ENCODE results near the gene NDEL1. TPM values are rescaled to one million over a fixed set of nuclear protein-coding genes. Genes with fewer than 3 reads are reported as not detected.

NDEL1 gene
- total RNA-seq, 4 donors from 2014 or later: 172 to 237 (median 230) TPM

DNA sequence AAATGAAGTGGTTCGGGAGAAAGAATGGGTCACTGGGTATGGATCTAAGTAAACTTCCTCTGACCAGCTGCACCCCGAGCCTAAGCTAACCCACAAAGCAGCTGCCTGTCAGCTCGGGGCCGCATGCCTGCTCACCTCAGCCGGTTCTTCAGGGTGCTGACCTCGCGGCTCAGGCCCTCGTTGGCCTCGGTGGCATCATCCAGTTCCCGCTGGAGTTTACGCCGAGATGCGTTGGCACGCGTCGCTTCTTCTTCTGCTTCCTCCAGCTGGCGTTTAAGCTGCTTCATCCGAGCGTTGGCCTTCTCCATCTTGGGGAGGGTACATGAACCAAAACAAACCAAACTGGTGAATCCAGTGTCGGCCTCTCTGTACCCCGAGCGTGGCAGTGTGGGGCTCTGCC, 41.1 kb downstream of the NDEL1 start:
- peaks cover 69% of the 10 kb centered on the region for H3K36me3 ChIP-seq
- no peaks in the 10 kb centered on the region for H3K9me3 ChIP-seq
- no peak overlapping the region for H3K27ac ChIP-seq
- H3K4me1 ChIP-seq: peaks cover 17% of the 10 kb centered on the region
- no peaks in the 10 kb centered on the region for H3K27me3 ChIP-seq
- DNase-seq (ENCODE audit: low spot score in 2 of 2): no peak
- H3K4me3 ChIP-seq: no peak overlapping the region
- 92% methylated on average over 21 of the region's 22 CpGs for WGBS
- TF ChIP-seq EP300 (IDR thresholded peaks at IDR 0.05) (no peak), CTCF (IDR thresholded peaks at IDR 0.05) (no peak), POLR2AphosphoS5 (IDR thresholded peaks at IDR 0.05) (no peak), POLR2A (IDR thresholded peaks at IDR 0.05) (no peak)

GRCh38 chr17:8477171-8477570, 41.5 kb downstream of the NDEL1 start:
- WGBS: 89% methylated on average over 8 of the region's 8 CpGs
- H3K36me3 ChIP-seq: peaks cover 66% of the 10 kb centered on the region
- H3K4me3 ChIP-seq: no peak overlapping the region
- no peak overlapping the region for H3K27ac ChIP-seq
- DNase-seq (ENCODE audit: low spot score in 2 of 2): no peak
- no peaks in the 10 kb centered on the region for H3K9me3 ChIP-seq
- no peaks in the 10 kb centered on the region for H3K27me3 ChIP-seq
- H3K4me1 ChIP-seq: peaks cover 17% of the 10 kb centered on the region
- no peak for TF ChIP-seq CTCF (IDR thresholded peaks at IDR 0.05)

GRCh38 chr17:8477715-8478441, 42.2 kb downstream of the NDEL1 start:
- Histone ChIP-seq H3K27me3 (no peaks in the 10 kb centered on the region), H3K4me3 (no peak overlapping the region), H3K9me3 (no peaks in the 10 kb centered on the region), H3K4me1 (peaks cover 17% of the 10 kb centered on the region), H3K36me3 (peaks cover 65% of the 10 kb centered on the region), H3K27ac (no peak overlapping the region)
- TF ChIP-seq EP300 (IDR thresholded peaks at IDR 0.05) (no peak), POLR2A (IDR thresholded peaks at IDR 0.05) (no peak), POLR2AphosphoS5 (IDR thresholded peaks at IDR 0.05) (no peak), CTCF (IDR thresholded peaks at IDR 0.05) (no peak)
- no peak for DNase-seq (ENCODE audit: low spot score in 2 of 2)
- 89% methylated on average over 22 of the region's 22 CpGs for WGBS

DNA sequence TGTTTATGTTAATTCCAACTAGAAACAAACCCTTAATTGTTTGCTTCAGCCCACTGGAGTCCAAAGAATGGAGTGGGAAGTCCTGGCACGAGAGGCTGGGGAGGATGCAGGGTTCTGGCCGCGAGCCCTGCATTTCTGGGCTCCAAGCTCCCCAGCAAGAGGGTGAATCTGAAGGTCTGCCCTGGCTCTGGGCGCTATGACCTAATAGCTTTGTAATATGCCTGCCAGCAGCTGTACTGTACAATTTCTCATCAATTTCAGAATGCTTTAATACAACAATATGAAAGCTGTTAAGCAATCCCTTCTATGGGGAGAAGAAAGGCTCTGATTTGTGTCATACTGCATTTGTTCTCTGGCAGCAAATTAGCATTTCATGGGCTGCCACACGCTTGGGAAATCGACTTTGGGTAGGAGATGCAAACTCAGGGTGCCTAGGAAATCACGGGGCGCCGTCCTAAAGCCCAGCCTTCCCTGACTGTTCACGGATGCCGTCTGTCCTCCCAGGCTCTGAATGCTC, 43.8 kb downstream of the NDEL1 start:
- DNase-seq (ENCODE audit: low spot score in 2 of 2): no peak
- TF ChIP-seq CTCF (IDR thresholded peaks at IDR 0.05) (no peak), POLR2AphosphoS5 (IDR thresholded peaks at IDR 0.05) (peak in 2 of 3 donors; percentile 27 to 48)
- 42% methylated on average over 10 of the region's 11 CpGs for WGBS
- peaks cover 60% of the 10 kb centered on the region for H3K36me3 ChIP-seq
- H3K27me3 ChIP-seq: no peaks in the 10 kb centered on the region
- H3K9me3 ChIP-seq: no peaks in the 10 kb centered on the region
- H3K4me3 ChIP-seq: no peak overlapping the region
- peak overlapping the region; percentile 77 for H3K27ac ChIP-seq
- H3K4me1 ChIP-seq: peaks cover 17% of the 10 kb centered on the region

DNA sequence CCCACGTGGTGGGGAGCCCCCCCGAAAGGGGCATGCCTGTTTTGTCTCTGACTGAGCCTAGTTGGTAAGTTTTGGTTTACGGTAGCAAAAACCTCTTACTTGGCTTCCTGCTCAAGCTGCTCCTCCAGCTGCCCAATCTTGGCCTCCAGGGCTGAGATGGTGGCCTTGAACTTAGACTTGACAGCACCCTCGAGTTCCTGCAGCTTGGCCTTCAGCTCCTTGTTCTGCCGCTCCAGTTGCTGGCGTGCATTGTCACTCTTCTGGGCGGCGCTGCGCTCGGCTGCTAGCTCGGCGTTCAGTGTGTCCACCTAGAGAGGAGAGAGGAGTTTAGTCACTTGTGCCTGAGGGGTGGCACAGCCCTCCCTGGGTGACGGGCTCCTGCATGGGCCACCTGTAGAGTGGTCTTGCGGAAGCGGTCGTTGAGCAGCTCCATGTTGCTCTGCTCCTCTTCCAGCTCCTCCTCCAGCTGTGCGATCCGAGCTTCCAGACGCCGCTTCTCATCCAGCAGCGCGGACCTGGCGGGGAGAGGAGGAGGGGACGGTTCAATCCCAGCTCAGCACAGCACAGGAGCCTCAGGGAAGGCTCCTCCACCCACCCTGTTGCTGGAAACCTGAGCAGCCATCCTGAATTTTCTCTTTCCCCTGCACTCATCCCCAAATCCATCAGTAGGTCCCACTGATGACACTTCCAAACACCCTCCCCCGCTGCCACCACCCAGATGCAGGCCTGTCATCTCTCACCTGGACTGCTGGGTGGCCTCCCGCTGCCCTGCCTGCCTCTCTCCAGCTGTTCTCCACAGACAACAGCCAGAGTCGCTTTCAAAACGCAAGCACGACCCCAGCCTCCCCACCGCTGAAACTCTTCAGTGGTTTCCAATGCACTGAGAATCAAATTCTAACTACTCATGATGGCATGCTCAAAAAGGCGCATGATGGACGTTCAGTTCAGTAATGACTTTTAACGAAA, 44.6 kb downstream of the NDEL1 start:
- Histone ChIP-seq H3K4me3 (no peak overlapping the region), H3K9me3 (no peaks in the 10 kb centered on the region), H3K27me3 (no peaks in the 10 kb centered on the region), H3K27ac (peak overlapping the region; percentile 77), H3K36me3 (peaks cover 52% of the 10 kb centered on the region), H3K4me1 (peaks cover 17% of the 10 kb centered on the region)
- WGBS: 77% methylated on average over 24 of the region's 33 CpGs
- no peak for TF ChIP-seq POLR2A (IDR thresholded peaks at IDR 0.05)
- TF ChIP-seq POLR2AphosphoS5 (IDR thresholded peaks at IDR 0.05): no peak
- TF ChIP-seq EP300 (IDR thresholded peaks at IDR 0.05): no peak
- no peak for TF ChIP-seq CTCF (IDR thresholded peaks at IDR 0.05)
- no peak for DNase-seq (ENCODE audit: low spot score in 2 of 2)

All from suprapubic skin (tissue), 4 donors.